Spleen (tissue), 7 donors: Measurements from ENCODE around the gene EPHA8.

Experiments used
- CTCF ChIP-seq, 11 experiments: fragments of 200-600 bp in 7 of 11; fragments of 450-650 bp in 4 of 11; sonication (generic) in 4 of 11; IDR thresholded peaks in 8 of 11; conservative IDR thresholded peaks in 3 of 11; 1 replicate in 7 of 11; 2 replicates in 4 of 11; pipeline versions ENCODE4 v1.4.0 to v1.8.0; 2016 to 2021; ENCODE audit warnings: antibody characterized with exemption in 11 of 11, inconsistent platforms in 4 of 11, mild to moderate bottlenecking in 1 of 11
- POLR2AphosphoS5 ChIP-seq, 3 donors: sonication (generic); formaldehyde crosslinking; IDR thresholded peaks; one replicate each; pipeline ENCODE4 v1.5.1; 2017; ENCODE audit warnings: antibody characterized with exemption in 3 of 3
- donor health status: DM: no; HTN: no; CAD: no; lungs with moderate emphysema.
- donor health status: DM: no; HTN: no; CAD: no.
- donor health status: DM: no; HTN: no; CAD: no.

- TF ChIP-seq CTCF (IDR thresholded peaks at IDR 0.05 in 8 of 11, conservative IDR thresholded peaks at IDR 0.05 in 3 of 11) (no peak), POLR2AphosphoS5 (IDR thresholded peaks at IDR 0.05) (no peak)
Observed at GRCh38 chr1:22609291-22609690, 46.0 kb downstream of the EPHA8 start.
